ENCODE results near the gene KCNAB2.

- TF ChIP-seq CTCF (IDR thresholded peaks at IDR 0.05; ENCODE audit: insufficient read depth, low read length), result no peak
- no peak for TF ChIP-seq POLR2AphosphoS5 (IDR thresholded peaks at IDR 0.05; ENCODE audit: low read depth)
- TF ChIP-seq REST (IDR thresholded peaks at IDR 0.05; ENCODE audit: insufficient replicate concordance, low read depth), result no peak
- TF ChIP-seq GABPA (IDR thresholded peaks at IDR 0.05; ENCODE audit: low read depth), result no peak
Observed at GRCh38 chr1:6109688-6110087, 64.0 kb downstream of the KCNAB2 start.

Measured in HL-60 (cell line).